HG03432 (cell line): ENCODE results near the gene CCDC141.
A peak's percentile ranks its signal among the peaks of the same experiment; 100 is the strongest.

Experiments
- ATAC-seq: cut with Tn5 transposase; IDR thresholded peaks from one replicate; pipeline ENCODE4 v1.9.1; 2021; ENCODE audit warnings: mild to moderate bottlenecking, moderate library complexity; ENCODE audit not compliant: unreplicated experiment

The CCDC141 gene

DNA sequence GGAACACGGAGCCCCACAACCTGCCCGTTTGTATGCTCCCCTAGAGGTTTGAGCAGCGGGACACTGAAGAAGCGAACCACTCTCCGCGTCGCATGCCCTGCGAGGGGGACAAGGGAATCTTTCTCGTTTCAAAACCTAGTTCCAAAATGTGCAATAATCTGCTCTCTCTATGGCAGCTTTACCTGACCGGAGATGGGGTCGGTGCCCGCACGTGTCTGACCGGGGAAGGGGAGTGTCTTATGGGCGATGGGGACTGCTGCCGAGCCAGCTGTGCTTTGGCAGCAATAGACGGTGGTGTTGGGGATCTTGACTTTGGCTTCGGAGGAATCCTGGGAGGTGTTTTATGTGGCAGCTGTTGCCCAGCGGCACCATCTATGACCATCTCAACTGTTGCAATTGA lies 250.6 kb downstream of the CCDC141 start:
- ATAC-seq = no peak

DNA sequence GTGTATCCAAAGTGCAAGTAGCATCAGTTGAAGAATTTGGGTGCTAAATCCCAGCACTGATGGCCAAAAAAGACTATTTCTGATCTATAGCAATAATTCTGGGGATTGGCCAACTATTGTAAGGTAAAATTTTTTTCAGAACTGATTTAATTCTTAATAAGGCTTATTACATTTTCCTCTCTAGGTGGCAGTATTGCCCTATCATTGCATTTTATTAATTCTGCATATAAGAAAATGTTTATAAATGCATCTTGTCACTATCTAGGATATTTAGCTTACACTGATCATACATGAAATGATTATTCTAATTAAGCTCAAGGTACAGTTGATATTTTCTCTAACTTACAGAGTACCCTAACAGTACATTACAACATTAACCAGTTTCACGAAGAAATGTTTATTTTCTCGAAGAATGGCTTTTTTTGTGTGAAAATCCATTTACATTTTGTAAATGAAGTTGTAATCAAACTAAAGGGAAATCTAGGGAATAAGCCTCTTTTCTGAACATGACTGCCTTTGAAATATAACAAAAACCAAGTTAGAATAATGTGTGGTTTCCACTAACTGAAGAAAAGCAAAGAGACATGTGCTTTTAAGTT lies 253.8 kb downstream of the CCDC141 start:
- ATAC-seq = no peak

GRCh38 chr2:178787934-178788333 lies 262.0 kb downstream of the CCDC141 start:
- no peak for ATAC-seq

DNA sequence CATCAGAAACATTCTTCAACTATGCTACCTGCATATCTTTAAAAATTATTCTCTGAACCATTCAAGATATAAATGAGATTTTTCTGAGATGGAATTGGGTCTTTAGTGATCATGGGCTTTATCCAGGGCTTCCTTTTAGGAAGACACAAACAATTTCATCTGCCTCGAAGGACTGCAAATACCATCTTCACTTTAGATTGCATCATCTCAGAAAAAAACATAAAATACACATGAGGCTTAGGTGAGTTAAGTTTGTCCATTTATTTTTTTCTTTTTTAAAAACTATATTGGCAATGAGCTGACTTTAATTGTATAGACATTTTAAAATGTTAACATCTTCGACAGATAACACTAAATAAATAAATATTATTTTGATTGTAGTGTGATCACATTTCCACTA lies 262.8 kb downstream of the CCDC141 start:
- no peak for ATAC-seq

GRCh38 chr2:178783889-178784288 lies 266.0 kb downstream of the CCDC141 start:
- ATAC-seq = no peak

DNA sequence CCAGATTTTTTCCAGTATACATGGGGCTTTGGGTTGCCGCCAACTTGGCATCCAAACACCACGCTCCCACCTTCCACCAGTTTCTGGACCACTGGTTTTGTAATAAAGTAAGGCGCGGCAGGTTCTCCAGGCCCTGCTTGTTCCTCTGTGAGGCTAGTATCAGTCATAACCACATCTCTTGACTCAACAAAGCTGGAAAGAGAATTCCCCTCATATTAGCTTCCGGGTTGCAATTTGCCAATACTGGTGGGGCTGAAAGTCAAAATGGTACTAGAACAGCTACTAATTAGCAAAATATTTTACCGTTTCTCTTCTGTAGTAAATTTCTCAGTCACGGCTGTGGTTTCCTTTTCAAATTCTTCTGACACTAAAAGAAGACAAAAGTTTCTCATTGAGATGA lies 267.7 kb downstream of the CCDC141 start:
- peak; percentile 57 for ATAC-seq
